ENCODE measurements around the gene OBSL1. TPM values are rescaled to one million over a fixed set of nuclear protein-coding genes. Genes with fewer than 3 reads are reported as not detected.

OBSL1 gene
- total RNA-seq, 1 experiment from 2014 or later = 56.2 TPM

DNA sequence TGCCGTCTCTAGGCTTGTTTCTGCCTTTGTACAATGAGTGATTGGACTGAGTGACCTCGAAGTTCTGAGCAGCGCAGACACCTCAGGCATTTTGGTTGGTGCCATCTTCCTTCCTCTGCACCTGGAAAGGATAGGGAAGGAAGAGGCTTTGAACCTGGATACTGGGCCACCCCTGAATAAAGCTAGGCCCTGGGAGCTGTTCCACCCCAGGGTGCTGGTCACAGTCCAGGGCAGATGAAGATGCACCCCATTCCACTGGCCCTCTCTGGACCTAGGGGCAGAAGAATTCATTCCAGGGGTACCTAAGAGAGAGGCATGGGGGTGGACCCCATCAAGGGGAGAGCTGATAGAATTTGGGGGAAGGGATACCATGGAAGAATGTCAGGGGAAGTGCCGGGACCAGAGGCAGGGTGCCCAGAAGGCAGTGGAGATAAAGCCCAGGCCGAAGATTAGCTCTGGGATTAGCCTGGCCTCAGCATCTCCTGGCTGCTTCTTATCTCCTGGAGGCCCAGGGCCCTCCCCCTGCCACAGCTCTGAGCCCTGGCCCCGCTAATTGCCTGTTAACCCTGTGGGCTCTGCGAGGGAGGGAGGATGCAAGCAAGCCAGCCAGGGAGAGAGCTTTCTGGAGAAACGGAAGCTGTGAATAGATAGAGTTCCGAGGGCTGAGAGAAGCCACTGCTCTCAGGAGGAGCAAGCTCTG, 45.7 kb downstream of the OBSL1 start:
- DNase-seq = peak; percentile 61 to 68
- peaks cover 34% of the 10 kb centered on the region for H3K4me1 Mint-ChIP-seq (ENCODE audit: low read depth, unreplicated experiment)
- H3K9me3 ChIP-seq = no peaks in the 10 kb centered on the region
- H3K9me3 Mint-ChIP-seq (ENCODE audit: unreplicated experiment) = no peaks in the 10 kb centered on the region
- H3K27me3 Mint-ChIP-seq (ENCODE audit: insufficient read depth, unreplicated experiment) = peaks cover 22% of the 10 kb centered on the region
- no peak overlapping the region for H3K4me3 Mint-ChIP-seq (ENCODE audit: unreplicated experiment)
- no peak overlapping the region for H3K4me3 ChIP-seq (ENCODE audit: low read depth, low read length)
- no peak for TF ChIP-seq CTCF (IDR thresholded peaks at IDR 0.05; ENCODE audit: insufficient read depth in 1 of 2, low read depth in 1 of 2, low read length in 1 of 2, severe bottlenecking in 1 of 2, unreplicated experiment in 1 of 2)
- no peak overlapping the region for H3K27ac Mint-ChIP-seq (ENCODE audit: unreplicated experiment)
- intact Hi-C loops (cut with micrococcal nuclease; ENCODE audit: unreplicated experiment) = no loop called here
- BruUV-seq (replicated peaks) = no TSS peak
- no peaks in the 10 kb centered on the region for H3K36me3 Mint-ChIP-seq (ENCODE audit: insufficient read depth, unreplicated experiment)
- CTCF ChIA-PET = interaction anchor here (0.5 to 8.2 kb wide), 11 partner anchors 12 to 231 kb away, joined by 3 to 243 read pairs (median 4); partner anchors contain the start of gene GMPPA
- POLR2A ChIA-PET = interaction anchor here (0.7 kb wide), 2 partner anchors 27 to 84 kb away, joined by 3 to 4 read pairs; partner anchors contain the start of gene GMPPA
- no peaks in the 10 kb centered on the region for H3K36me3 ChIP-seq (ENCODE audit: control insufficient read depth, insufficient read depth, low read length)
- H3K27me3 ChIP-seq (replicated peaks; ENCODE audit: control insufficient read depth, insufficient read depth, low read length) = no peaks in the 10 kb centered on the region; the same call in 1 of the 2 replicates
- peaks cover 25% of the 10 kb centered on the region for H3K4me1 ChIP-seq

DNA sequence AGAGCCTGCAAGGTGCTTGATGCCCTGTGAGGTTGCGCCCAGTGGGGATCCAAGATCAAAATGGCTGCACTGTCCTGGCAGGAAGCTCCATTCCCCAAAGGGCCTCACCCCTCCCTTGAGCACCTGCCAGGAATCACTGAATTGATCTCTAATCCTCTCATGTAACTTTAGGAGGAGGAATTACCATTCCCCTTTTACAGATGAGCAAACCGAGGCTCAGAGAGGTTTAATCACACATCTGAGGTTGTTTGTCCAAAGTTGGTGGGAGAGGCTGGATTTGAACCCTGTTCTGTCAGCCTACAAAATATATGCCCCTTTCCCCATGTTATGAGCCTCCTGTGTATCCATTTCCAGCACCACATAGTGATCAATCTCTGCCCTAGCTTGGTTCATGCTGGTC, 46.5 kb downstream of the OBSL1 start:
- no peaks in the 10 kb centered on the region; the same call in 1 of the 2 replicates for H3K27me3 ChIP-seq (replicated peaks; ENCODE audit: control insufficient read depth, insufficient read depth, low read length)
- no peak for TF ChIP-seq CTCF (IDR thresholded peaks at IDR 0.05; ENCODE audit: insufficient read depth in 1 of 2, low read depth in 1 of 2, low read length in 1 of 2, severe bottlenecking in 1 of 2, unreplicated experiment in 1 of 2)
- no peak for DNase-seq
- H3K9me3 Mint-ChIP-seq (ENCODE audit: unreplicated experiment) = no peaks in the 10 kb centered on the region
- ChIA-PET CTCF (interaction anchor here (1.1 to 8.2 kb wide), 3 partner anchors 15 to 230 kb away, joined by 3 to 243 read pairs (median 14); partner anchors contain the start of gene GMPPA), POLR2A (no interaction called here)
- no TSS peak for BruUV-seq (replicated peaks)
- no peak overlapping the region for H3K27ac Mint-ChIP-seq (ENCODE audit: unreplicated experiment)
- peaks cover 25% of the 10 kb centered on the region for H3K4me1 ChIP-seq
- peaks cover 34% of the 10 kb centered on the region for H3K4me1 Mint-ChIP-seq (ENCODE audit: low read depth, unreplicated experiment)
- H3K4me3 ChIP-seq (ENCODE audit: low read depth, low read length) = no peak overlapping the region
- intact Hi-C loops (cut with micrococcal nuclease; ENCODE audit: unreplicated experiment) = no loop called here
- H3K9me3 ChIP-seq = no peaks in the 10 kb centered on the region
- no peak overlapping the region for H3K4me3 Mint-ChIP-seq (ENCODE audit: unreplicated experiment)
- H3K36me3 ChIP-seq (ENCODE audit: control insufficient read depth, insufficient read depth, low read length) = no peaks in the 10 kb centered on the region
- H3K27me3 Mint-ChIP-seq (ENCODE audit: insufficient read depth, unreplicated experiment) = peaks cover 16% of the 10 kb centered on the region
- no peaks in the 10 kb centered on the region for H3K36me3 Mint-ChIP-seq (ENCODE audit: insufficient read depth, unreplicated experiment)

GRCh38 chr2:219523031-219523671, 48.2 kb downstream of the OBSL1 start:
- H3K4me3 Mint-ChIP-seq (ENCODE audit: unreplicated experiment) = peak overlapping the region; percentile 39
- CTCF ChIA-PET = interaction anchor here (0.5 to 1.3 kb wide), 5 partner anchors 10 to 132 kb away, joined by 3 to 5 read pairs (median 4); partner anchors contain the start of gene GMPPA
- Histone ChIP-seq H3K4me1 (peaks cover 25% of the 10 kb centered on the region), H3K27me3 (replicated peaks; ENCODE audit: control insufficient read depth, insufficient read depth, low read length) (no peaks in the 10 kb centered on the region), H3K4me3 (ENCODE audit: low read depth, low read length) (no peak overlapping the region), H3K9me3 (no peaks in the 10 kb centered on the region), H3K36me3 (ENCODE audit: control insufficient read depth, insufficient read depth, low read length) (no peaks in the 10 kb centered on the region)
- H3K27ac Mint-ChIP-seq (ENCODE audit: unreplicated experiment) = no peak overlapping the region
- H3K4me1 Mint-ChIP-seq (ENCODE audit: low read depth, unreplicated experiment) = peaks cover 26% of the 10 kb centered on the region
- DNase-seq = no peak
- peaks cover 9% of the 10 kb centered on the region for H3K27me3 Mint-ChIP-seq (ENCODE audit: insufficient read depth, unreplicated experiment)
- no peaks in the 10 kb centered on the region for H3K9me3 Mint-ChIP-seq (ENCODE audit: unreplicated experiment)
- no peaks in the 10 kb centered on the region for H3K36me3 Mint-ChIP-seq (ENCODE audit: insufficient read depth, unreplicated experiment)
- POLR2A ChIA-PET = no interaction called here
- intact Hi-C loops (cut with micrococcal nuclease; ENCODE audit: unreplicated experiment) = no loop called here
- no TSS peak for BruUV-seq (replicated peaks)
- no peak for TF ChIP-seq CTCF (IDR thresholded peaks at IDR 0.05; ENCODE audit: insufficient read depth in 1 of 2, low read depth in 1 of 2, low read length in 1 of 2, severe bottlenecking in 1 of 2, unreplicated experiment in 1 of 2)

All from Caco-2 (cell line).